ENCODE measurements around the gene CD58.

- no peak for TF ChIP-seq TARDBP (IDR thresholded peaks at IDR 0.05)
- no peak for TF ChIP-seq L3MBTL2 (conservative IDR thresholded peaks at IDR 0.05)
- no peak for TF ChIP-seq NFRKB (IDR thresholded peaks at IDR 0.05)
- TF ChIP-seq SP1 (IDR thresholded peaks at IDR 0.05): no peak
- TF ChIP-seq ZNF384 (IDR thresholded peaks at IDR 0.05): no peak
- TF ChIP-seq HDGF (IDR thresholded peaks at IDR 0.05; ENCODE audit: borderline replicate concordance): no peak
- TF ChIP-seq BHLHE40 (IDR thresholded peaks at IDR 0.05; ENCODE audit: borderline replicate concordance): no peak
Observed at GRCh38 chr1:116508085-116508983, 62.5 kb downstream of the CD58 start.

Data from HEK293T (cell line).